Erythroblast (primary cell): ENCODE measurements around the gene HTR2A.

Source experiments
- GATA1 ChIP-seq: IDR thresholded peaks from 2 replicates; pipeline ENCODE4 v1.6.1; 2011; ENCODE audit warnings: low read depth, mild to moderate bottlenecking, control low read depth, low read length, moderate library complexity
- POLR2A ChIP-seq: IDR thresholded peaks from 2 replicates; pipeline ENCODE4 v1.6.1; 2011; ENCODE audit warnings: mild to moderate bottlenecking, low read length

GRCh38 chr13:46864941-46865340, 31.9 kb downstream of the HTR2A start:
- TF ChIP-seq POLR2A (no peak), GATA1 (no peak)
